Fibroblast of skin of scalp (primary cell): Measurements from ENCODE around the gene SCYL2.
"Not testable (repeated sequence)": the region's sequence is repeated elsewhere in the genome, so short reads cannot be mapped to it uniquely, and the experiment has no call there.

ENCODE experiments used
- DNase-seq: peaks from one replicate; pipeline ENCODE4 v3.0.0-alpha.2; 2013

The SCYL2 gene

GRCh38 chr12:100329800-100330199, 62.8 kb downstream of the SCYL2 start:
- DNase-seq = no peak

GRCh38 chr12:100331871-100332270, 64.9 kb downstream of the SCYL2 start:
- no peak for DNase-seq

GRCh38 chr12:100332852-100333251, 65.9 kb downstream of the SCYL2 start:
- DNase-seq = no peak

GRCh38 chr12:100337299-100337698, 70.3 kb downstream of the SCYL2 start:
- no peak for DNase-seq

GRCh38 chr12:100337727-100338126, 70.8 kb downstream of the SCYL2 start:
- DNase-seq = no peak

GRCh38 chr12:100339071-100339470, 72.1 kb downstream of the SCYL2 start:
- no peak for DNase-seq

- DNase-seq = not testable (repeated sequence)
These were observed 75.9 kb downstream of the SCYL2 start for GRCh38 chr12:100342897-100343296.

GRCh38 chr12:100344351-100344750, 77.4 kb downstream of the SCYL2 start:
- DNase-seq = not testable (repeated sequence)

GRCh38 chr12:100345020-100345767, 78.2 kb downstream of the SCYL2 start:
- no peak for DNase-seq

- DNase-seq = no peak
These were observed 79.7 kb downstream of the SCYL2 start for GRCh38 chr12:100346660-100347059.

GRCh38 chr12:100348657-100349454, 81.9 kb downstream of the SCYL2 start:
- DNase-seq = peak; percentile 22

GRCh38 chr12:100356644-100357223, 89.8 kb downstream of the SCYL2 start, which contains the start of gene SLC17A8:
Gene SLC17A8 (plus strand): TSS chr12:100357074. CDS start chr12:100357392, 318 bp downstream.
- DNase-seq = no peak

GRCh38 chr12:100359248-100359647, 92.3 kb downstream of the SCYL2 start:
- no peak for DNase-seq

GRCh38 chr12:100359822-100360221, 92.8 kb downstream of the SCYL2 start:
- DNase-seq = peak; percentile 23

- DNase-seq = no peak
These were observed 93.5 kb downstream of the SCYL2 start for GRCh38 chr12:100360450-100360849.

GRCh38 chr12:100364324-100364723, 97.3 kb downstream of the SCYL2 start:
- no peak for DNase-seq

- DNase-seq = no peak
These were observed 98.4 kb downstream of the SCYL2 start for GRCh38 chr12:100365411-100365810.

GRCh38 chr12:100368066-100368465, 101.1 kb downstream of the SCYL2 start:
- DNase-seq = no peak

GRCh38 chr12:100371146-100371545, 104.2 kb downstream of the SCYL2 start:
- DNase-seq = no peak

- DNase-seq = no peak
These were observed 106.1 kb downstream of the SCYL2 start for GRCh38 chr12:100372853-100373640.

- DNase-seq = peak; percentile 45
These were observed 108.2 kb downstream of the SCYL2 start for GRCh38 chr12:100375038-100375735.

GRCh38 chr12:100376161-100376560, 109.2 kb downstream of the SCYL2 start:
- no peak for DNase-seq
